GM18526 (cell line): ENCODE data around the gene MORC3.

ENCODE experiments used
- POLR2A ChIP-seq: IDR thresholded peaks from 3 replicates; pipeline ENCODE4 v1.6.1; 2011; ENCODE audit not compliant: insufficient read length; ENCODE audit errors: extremely low read depth

MORC3 gene

GRCh38 chr21:36325373-36326010 is 5.5 kb downstream of the MORC3 start:
- no peak for TF ChIP-seq POLR2A

GRCh38 chr21:36330904-36331303 is 10.9 kb downstream of the MORC3 start:
- no peak for TF ChIP-seq POLR2A

GRCh38 chr21:36337099-36337509 is 17.1 kb downstream of the MORC3 start:
- TF ChIP-seq POLR2A: no peak

- no peak for TF ChIP-seq POLR2A
Measured at GRCh38 chr21:36338975-36339374, 19.0 kb downstream of the MORC3 start.

GRCh38 chr21:36344931-36345330 is 24.9 kb downstream of the MORC3 start:
- no peak for TF ChIP-seq POLR2A

- no peak for TF ChIP-seq POLR2A
Measured at GRCh38 chr21:36347278-36347961, 27.4 kb downstream of the MORC3 start.

- TF ChIP-seq POLR2A: no peak
Measured at GRCh38 chr21:36347962-36348328, 27.9 kb downstream of the MORC3 start.

GRCh38 chr21:36349315-36349714 is 29.3 kb downstream of the MORC3 start:
- TF ChIP-seq POLR2A: no peak

GRCh38 chr21:36350282-36350910 is 30.4 kb downstream of the MORC3 start:
- no peak for TF ChIP-seq POLR2A

GRCh38 chr21:36354918-36355680 is 35.1 kb downstream of the MORC3 start:
- TF ChIP-seq POLR2A: no peak

GRCh38 chr21:36355868-36356267 is 35.9 kb downstream of the MORC3 start:
- no peak for TF ChIP-seq POLR2A

GRCh38 chr21:36359185-36359584 is 39.2 kb downstream of the MORC3 start:
- no peak for TF ChIP-seq POLR2A

- TF ChIP-seq POLR2A: no peak
Measured at GRCh38 chr21:36369064-36369685, 49.2 kb downstream of the MORC3 start.

- no peak for TF ChIP-seq POLR2A
Measured at GRCh38 chr21:36375994-36376393, 56.0 kb downstream of the MORC3 start.

- no peak for TF ChIP-seq POLR2A
Measured at GRCh38 chr21:36377391-36377842, 57.4 kb downstream of the MORC3 start.

- no peak for TF ChIP-seq POLR2A
Measured at GRCh38 chr21:36379251-36379650, 59.3 kb downstream of the MORC3 start.
